Neural crest cell (in vitro differentiated cells): Measurements from ENCODE around the gene PCSK5. TPM values are rescaled to one million over a fixed set of nuclear protein-coding genes. Genes with fewer than 3 reads are reported as not detected.

ENCODE experiments used
- DNase-seq: peaks from one replicate; pipeline ENCODE4 v3.0.0; 2021; ENCODE audit warnings: low read depth, mixed read lengths, low spot score
- H3K27ac Mint-ChIP-seq: one replicate; pipeline ENCODE4 v1.8.0; 2021; ENCODE audit warnings: mild to moderate bottlenecking, mixed read lengths; ENCODE audit not compliant: unreplicated experiment
- H3K27me3 Mint-ChIP-seq: 2 replicates; pipeline ENCODE4 v1.8.0; 2021; ENCODE audit warnings: low read depth, mild to moderate bottlenecking, mixed read lengths
- H3K36me3 Mint-ChIP-seq: 2 replicates; pipeline ENCODE4 v1.8.0; 2021; ENCODE audit warnings: low read depth, mild to moderate bottlenecking, mixed read lengths
- H3K4me1 Mint-ChIP-seq: 2 replicates; pipeline ENCODE4 v1.8.0; 2021; ENCODE audit warnings: mixed read lengths
- H3K4me3 Mint-ChIP-seq: one replicate; pipeline ENCODE4 v1.8.0; 2021; ENCODE audit warnings: mild to moderate bottlenecking, mixed read lengths
- H3K9me3 Mint-ChIP-seq: 2 replicates; pipeline ENCODE4 v1.8.0; 2021; ENCODE audit warnings: mixed read lengths
- total RNA-seq: library from RNA; stranded (reverse); gene quantifications from 2 replicates; pipeline ENCODE4 v1.2.1, GENCODE V29; 2021
- TF ChIP-seq, protein P1 (sequence below): fragments of 200-600 bp; sonication (generic); conservative IDR thresholded peaks from 2 replicates; pipeline ENCODE4 v1.5.0; 2021; ENCODE audit warnings: antibody characterized with exemption, mild to moderate bottlenecking

PCSK5 gene
- total RNA-seq, 1 donor from 2014 or later, result 3.1 TPM

DNA sequence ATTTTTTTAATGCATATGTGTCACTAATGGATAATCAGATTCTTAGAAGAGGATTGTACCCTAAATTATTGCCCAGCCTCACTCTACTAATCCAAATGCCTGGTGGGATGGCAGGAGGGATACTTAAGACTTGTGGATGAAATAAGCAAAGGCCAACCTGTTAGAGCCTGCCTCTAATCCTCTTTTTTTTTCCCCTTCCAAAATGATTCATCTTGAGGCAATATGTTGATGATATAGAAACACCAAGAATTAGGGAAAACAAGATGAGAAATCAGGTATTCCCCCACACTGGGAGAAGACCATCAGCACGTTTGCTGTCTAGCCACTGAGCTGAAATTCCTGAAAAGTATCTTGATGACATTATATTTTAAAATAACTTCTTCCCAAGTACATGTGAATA is 451.7 kb downstream of the PCSK5 start:
- TF ChIP-seq, protein P1, sequence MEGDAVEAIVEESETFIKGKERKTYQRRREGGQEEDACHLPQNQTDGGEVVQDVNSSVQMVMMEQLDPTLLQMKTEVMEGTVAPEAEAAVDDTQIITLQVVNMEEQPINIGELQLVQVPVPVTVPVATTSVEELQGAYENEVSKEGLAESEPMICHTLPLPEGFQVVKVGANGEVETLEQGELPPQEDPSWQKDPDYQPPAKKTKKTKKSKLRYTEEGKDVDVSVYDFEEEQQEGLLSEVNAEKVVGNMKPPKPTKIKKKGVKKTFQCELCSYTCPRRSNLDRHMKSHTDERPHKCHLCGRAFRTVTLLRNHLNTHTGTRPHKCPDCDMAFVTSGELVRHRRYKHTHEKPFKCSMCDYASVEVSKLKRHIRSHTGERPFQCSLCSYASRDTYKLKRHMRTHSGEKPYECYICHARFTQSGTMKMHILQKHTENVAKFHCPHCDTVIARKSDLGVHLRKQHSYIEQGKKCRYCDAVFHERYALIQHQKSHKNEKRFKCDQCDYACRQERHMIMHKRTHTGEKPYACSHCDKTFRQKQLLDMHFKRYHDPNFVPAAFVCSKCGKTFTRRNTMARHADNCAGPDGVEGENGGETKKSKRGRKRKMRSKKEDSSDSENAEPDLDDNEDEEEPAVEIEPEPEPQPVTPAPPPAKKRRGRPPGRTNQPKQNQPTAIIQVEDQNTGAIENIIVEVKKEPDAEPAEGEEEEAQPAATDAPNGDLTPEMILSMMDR, result no peak
- Mint-ChIP-seq H3K9me3 (peaks cover 3% of the 10 kb centered on the region), H3K27me3 (peaks cover 15% of the 10 kb centered on the region), H3K27ac (no peak overlapping the region), H3K4me1 (no peaks in the 10 kb centered on the region), H3K36me3 (no peaks in the 10 kb centered on the region), H3K4me3 (no peak overlapping the region)
- DNase-seq, result no peak

DNA sequence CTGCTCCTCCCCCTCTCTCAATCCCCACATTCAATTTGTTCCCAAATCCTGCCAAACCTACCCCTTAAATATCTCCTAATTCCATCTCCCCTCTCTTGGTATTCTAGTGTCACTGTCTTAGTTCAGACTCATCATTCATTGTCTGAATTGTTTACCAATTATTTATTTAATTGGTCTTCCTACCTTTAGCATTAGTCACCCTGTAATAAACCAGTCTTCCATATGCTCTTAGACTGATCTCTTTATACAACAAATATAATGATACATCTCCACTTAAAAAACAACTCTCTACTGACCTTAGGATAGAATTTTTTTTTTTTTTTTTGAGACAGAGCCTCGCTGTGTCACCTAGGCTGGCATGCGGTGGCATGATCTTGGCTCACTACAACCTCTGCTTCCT is 452.4 kb downstream of the PCSK5 start:
- DNase-seq, result no peak
- no peak overlapping the region for H3K4me3 Mint-ChIP-seq
- peaks cover 3% of the 10 kb centered on the region for H3K9me3 Mint-ChIP-seq
- H3K27ac Mint-ChIP-seq, result no peak overlapping the region
- peaks cover 15% of the 10 kb centered on the region for H3K27me3 Mint-ChIP-seq
- no peaks in the 10 kb centered on the region for H3K36me3 Mint-ChIP-seq
- TF ChIP-seq, protein P1, result no peak
- no peaks in the 10 kb centered on the region for H3K4me1 Mint-ChIP-seq

DNA sequence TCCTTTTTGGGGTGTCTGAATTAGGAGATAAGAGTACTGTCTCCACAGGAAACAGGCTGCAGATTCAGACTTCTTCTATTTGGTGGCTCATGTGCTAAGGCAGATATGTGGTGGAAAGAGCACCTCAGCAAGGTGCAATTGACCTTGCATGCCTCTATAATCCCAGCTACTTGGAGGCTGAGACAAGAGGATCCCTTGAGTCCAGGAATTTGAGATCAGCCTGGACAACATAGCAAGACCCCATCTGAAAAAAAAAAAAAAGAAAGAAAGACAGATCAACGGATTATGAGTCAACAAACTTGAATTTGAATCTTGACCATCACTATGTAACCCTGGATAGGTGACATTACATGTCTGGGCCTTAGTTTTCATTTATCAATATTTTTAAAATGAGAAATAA is 459.4 kb downstream of the PCSK5 start:
- TF ChIP-seq, protein P1, result no peak
- Mint-ChIP-seq H3K27me3 (no peaks in the 10 kb centered on the region), H3K4me1 (no peaks in the 10 kb centered on the region), H3K4me3 (no peak overlapping the region), H3K27ac (no peak overlapping the region), H3K36me3 (no peaks in the 10 kb centered on the region), H3K9me3 (peaks cover 3% of the 10 kb centered on the region)
- DNase-seq, result no peak

DNA sequence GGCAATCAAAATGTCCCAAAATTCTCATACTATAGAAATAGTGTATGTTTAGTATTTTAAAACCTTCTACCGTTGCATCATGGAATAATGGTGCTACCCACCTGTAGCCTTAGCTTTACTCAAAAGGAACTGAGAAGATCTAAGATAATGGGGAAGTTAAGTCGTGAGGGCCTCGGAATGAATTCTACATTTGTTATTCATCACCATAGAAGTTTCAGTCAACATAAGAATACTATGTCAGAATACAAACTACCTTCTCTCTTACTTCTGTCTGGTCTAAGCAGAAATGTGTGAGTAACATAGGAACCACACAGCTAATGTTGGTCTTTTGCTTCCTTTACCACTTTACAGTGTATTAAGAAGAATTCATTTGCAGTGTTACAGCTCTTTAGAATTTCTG is 460.5 kb downstream of the PCSK5 start:
- no peaks in the 10 kb centered on the region for H3K36me3 Mint-ChIP-seq

DNA sequence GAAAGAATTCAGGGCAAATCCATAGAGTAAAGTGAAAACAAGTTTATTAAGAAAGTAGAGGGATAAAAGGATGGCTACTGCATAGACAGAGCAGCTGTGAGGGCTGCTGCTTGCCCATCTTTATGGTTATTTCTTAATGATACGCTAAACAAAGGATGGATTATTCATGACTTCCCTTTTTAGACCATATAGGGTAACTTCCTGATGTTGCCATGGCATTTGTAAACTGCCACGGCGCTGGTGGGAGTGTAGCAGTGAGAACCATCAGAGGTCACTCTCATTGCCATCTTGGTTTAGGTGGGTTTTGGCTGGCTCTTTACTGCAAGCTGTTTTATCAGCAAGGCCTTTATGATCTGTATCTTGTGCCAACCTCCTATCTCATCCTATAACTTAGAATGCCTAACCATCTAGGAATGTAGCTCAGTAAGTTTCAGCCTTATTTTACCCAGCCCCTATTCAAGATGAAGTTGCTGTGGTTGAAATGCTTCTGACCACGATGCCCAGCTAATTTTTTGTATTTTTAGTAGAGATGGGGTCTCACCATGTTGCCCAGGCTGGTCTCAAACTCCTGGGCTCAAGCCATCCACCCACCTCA is 461.6 kb downstream of the PCSK5 start:
- Mint-ChIP-seq H3K4me3 (no peak overlapping the region), H3K36me3 (no peaks in the 10 kb centered on the region), H3K4me1 (no peaks in the 10 kb centered on the region), H3K27me3 (no peaks in the 10 kb centered on the region), H3K9me3 (peaks cover 3% of the 10 kb centered on the region), H3K27ac (no peak overlapping the region)
- TF ChIP-seq, protein P1, result no peak
- DNase-seq, result no peak

More for the DNA sequence above, 460.5 kb downstream of the PCSK5 start:
- peaks cover 3% of the 10 kb centered on the region for H3K9me3 Mint-ChIP-seq
- no peak overlapping the region for H3K27ac Mint-ChIP-seq
- TF ChIP-seq, protein P1, result no peak
- H3K4me3 Mint-ChIP-seq, result no peak overlapping the region
- DNase-seq, result no peak
- H3K27me3 Mint-ChIP-seq, result no peaks in the 10 kb centered on the region
- no peaks in the 10 kb centered on the region for H3K4me1 Mint-ChIP-seq

DNA sequence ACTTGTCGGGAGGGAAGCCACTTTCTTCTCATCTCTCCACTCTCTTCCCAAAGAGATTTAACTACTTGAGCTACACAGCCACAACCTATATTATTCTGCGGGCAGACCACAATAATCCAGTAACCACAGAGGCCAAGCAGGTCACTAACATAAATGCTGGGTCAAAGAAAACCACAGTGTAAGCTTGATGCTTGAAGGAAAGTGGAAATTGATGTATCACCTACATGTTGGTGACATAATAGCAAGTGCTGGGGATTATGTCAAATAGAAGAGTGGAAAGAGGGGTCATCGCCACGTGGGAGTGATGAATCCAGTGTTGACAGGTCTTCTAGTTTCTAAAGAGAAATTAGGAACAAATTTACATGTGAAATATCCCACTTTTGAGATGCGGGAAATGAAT is 462.8 kb downstream of the PCSK5 start:
- DNase-seq, result no peak
- no peak overlapping the region for H3K27ac Mint-ChIP-seq
- TF ChIP-seq, protein P1, result no peak
- H3K4me1 Mint-ChIP-seq, result no peaks in the 10 kb centered on the region
- H3K27me3 Mint-ChIP-seq, result no peaks in the 10 kb centered on the region
- H3K9me3 Mint-ChIP-seq, result peaks cover 3% of the 10 kb centered on the region
- no peaks in the 10 kb centered on the region for H3K36me3 Mint-ChIP-seq
- H3K4me3 Mint-ChIP-seq, result no peak overlapping the region
